ENCODE results near the gene BTBD7. TPM values are rescaled to one million over a fixed set of nuclear protein-coding genes. Genes with fewer than 3 reads are reported as not detected.

BTBD7 gene
- total RNA-seq, 1 donor from 2014 or later: 43.5 TPM

Other genes with a start within 250 kb of the BTBD7 start
- 27.7 to 31.2 TPM (median 28.2 TPM) in 3 replicates for gene ITPK1, start 217.1 kb downstream of the BTBD7 start, total RNA-seq
- 14.5 to 18.1 TPM (median 16.7 TPM) in 3 replicates for gene MOAP1, start 148.1 kb downstream of the BTBD7 start, total RNA-seq
- 13.1 to 15.2 TPM (median 14.9 TPM) in 3 replicates for gene LYSET, start 147.7 kb downstream of the BTBD7 start, total RNA-seq
- 5.3 to 11.7 TPM (median 5.7 TPM) in 3 replicates for gene GON7, start 126.0 kb downstream of the BTBD7 start, total RNA-seq
- gene UBR7, start 125.8 kb downstream of the BTBD7 start, total RNA-seq: 15.3 to 27.1 TPM (median 16.6 TPM) in 3 replicates
- not detected in 3 replicates for gene COX8C, start 14.1 kb upstream of the BTBD7 start, total RNA-seq
- 0.10 to 0.19 TPM (median 0.15 TPM) in 3 replicates for gene UNC79, start 97.9 kb upstream of the BTBD7 start, total RNA-seq

Data from chondrocyte (in vitro differentiated cells).